IPS DF 6.9 (cell line): ENCODE measurements around the gene POU6F2.

Experiments
- DNase-seq: peaks from one replicate; pipeline ENCODE4 v3.0.0-alpha.2; 2013; ENCODE audit warnings: low read depth, low spot score
- H3K27ac ChIP-seq: one replicate; pipeline ENCODE4 v1.5.1; 2013; ENCODE audit warnings: low read length, control low read depth
- H3K27me3 ChIP-seq: 2 replicates; pipeline ENCODE4 v1.6.1; 2013; ENCODE audit warnings: mild to moderate bottlenecking, low read length; ENCODE audit not compliant: control insufficient read depth, insufficient read depth
- H3K36me3 ChIP-seq: 2 replicates; pipeline ENCODE4 v1.6.1; 2013; ENCODE audit warnings: low read length; ENCODE audit not compliant: control insufficient read depth, insufficient read depth
- H3K4me1 ChIP-seq: 2 replicates; pipeline ENCODE4 v1.6.1; 2013; ENCODE audit warnings: low read length; ENCODE audit not compliant: control insufficient read depth, insufficient read depth
- H3K4me3 ChIP-seq: 2 replicates; pipeline ENCODE4 v1.5.1; 2013; ENCODE audit warnings: mild to moderate bottlenecking, low read length
- H3K9me3 ChIP-seq: 2 replicates; pipeline ENCODE4 v1.6.1; 2013; ENCODE audit warnings: low read length, inconsistent platforms; ENCODE audit not compliant: control insufficient read depth, insufficient read depth
- WGBS: extraction: QIAGEN DNeasy Blood & Tissue Kit; methylation state at CpG from one replicate; pipeline ENCODE4 v1.1.7; 2013; ENCODE audit warnings: mixed read lengths, missing lambda C conversion rate; ENCODE audit not compliant: insufficient read length, insufficient coverage; 5-methylcytosine and 5-hydroxymethylcytosine counted together

POU6F2 gene

GRCh38 chr7:39463252-39463651 is 485.5 kb downstream of the POU6F2 start:
- no CpG with 5 or more reads among the region's 3 CpGs for WGBS

GRCh38 chr7:39464350-39465054 is 486.8 kb downstream of the POU6F2 start:
- no peaks in the 10 kb centered on the region for H3K9me3 ChIP-seq
- DNase-seq = no peak
- no peaks in the 10 kb centered on the region for H3K27me3 ChIP-seq
- no peaks in the 10 kb centered on the region for H3K4me1 ChIP-seq
- WGBS = no CpG with 5 or more reads among the region's 16 CpGs
- no peak overlapping the region for H3K27ac ChIP-seq
- H3K36me3 ChIP-seq = no peaks in the 10 kb centered on the region
- H3K4me3 ChIP-seq = no peak overlapping the region

More at GRCh38 chr7:39463252-39463651, 485.5 kb downstream of the POU6F2 start:
- Histone ChIP-seq H3K27ac (no peak overlapping the region), H3K36me3 (no peaks in the 10 kb centered on the region), H3K4me1 (no peaks in the 10 kb centered on the region), H3K27me3 (no peaks in the 10 kb centered on the region), H3K4me3 (no peak overlapping the region), H3K9me3 (no peaks in the 10 kb centered on the region)
- DNase-seq = no peak

GRCh38 chr7:39465055-39465929 is 487.6 kb downstream of the POU6F2 start:
- H3K9me3 ChIP-seq = no peaks in the 10 kb centered on the region
- H3K36me3 ChIP-seq = no peaks in the 10 kb centered on the region
- WGBS = no CpG with 5 or more reads among the region's 18 CpGs
- no peak overlapping the region for H3K27ac ChIP-seq
- no peaks in the 10 kb centered on the region for H3K4me1 ChIP-seq
- no peak overlapping the region for H3K4me3 ChIP-seq
- H3K27me3 ChIP-seq = no peaks in the 10 kb centered on the region
- DNase-seq = peak; percentile 48

- Histone ChIP-seq H3K27me3 (no peaks in the 10 kb centered on the region), H3K9me3 (no peaks in the 10 kb centered on the region), H3K4me1 (no peaks in the 10 kb centered on the region), H3K27ac (no peak overlapping the region), H3K36me3 (no peaks in the 10 kb centered on the region), H3K4me3 (no peak overlapping the region)
- no peak for DNase-seq
- no CpG with 5 or more reads among the region's 2 CpGs for WGBS
These were observed 490.6 kb downstream of the POU6F2 start for GRCh38 chr7:39468261-39468660.

GRCh38 chr7:39468808-39469374 is 491.2 kb downstream of the POU6F2 start:
- Histone ChIP-seq H3K27me3 (no peaks in the 10 kb centered on the region), H3K9me3 (no peaks in the 10 kb centered on the region), H3K4me3 (no peak overlapping the region), H3K27ac (no peak overlapping the region), H3K4me1 (no peaks in the 10 kb centered on the region), H3K36me3 (no peaks in the 10 kb centered on the region)
- WGBS = no CpG with 5 or more reads among the region's 7 CpGs
- DNase-seq = no peak

GRCh38 chr7:39480901-39481300 is 503.2 kb downstream of the POU6F2 start:
- Histone ChIP-seq H3K9me3 (no peaks in the 10 kb centered on the region), H3K4me3 (no peak overlapping the region), H3K27ac (no peak overlapping the region), H3K36me3 (no peaks in the 10 kb centered on the region), H3K4me1 (no peaks in the 10 kb centered on the region), H3K27me3 (no peaks in the 10 kb centered on the region)
- DNase-seq = no peak

GRCh38 chr7:39488467-39489393 is 511.0 kb downstream of the POU6F2 start:
- no peak for DNase-seq
- no peaks in the 10 kb centered on the region for H3K9me3 ChIP-seq
- no peaks in the 10 kb centered on the region for H3K36me3 ChIP-seq
- no CpG with 5 or more reads among the region's 7 CpGs for WGBS
- H3K4me3 ChIP-seq = no peak overlapping the region
- H3K4me1 ChIP-seq = no peaks in the 10 kb centered on the region
- H3K27me3 ChIP-seq = no peaks in the 10 kb centered on the region
- no peak overlapping the region for H3K27ac ChIP-seq

GRCh38 chr7:39490296-39490695 is 512.6 kb downstream of the POU6F2 start:
- Histone ChIP-seq H3K9me3 (no peaks in the 10 kb centered on the region), H3K36me3 (no peaks in the 10 kb centered on the region), H3K4me1 (no peaks in the 10 kb centered on the region), H3K27me3 (no peaks in the 10 kb centered on the region), H3K4me3 (no peak overlapping the region), H3K27ac (no peak overlapping the region)
- no peak for DNase-seq
- no CpG with 5 or more reads among the region's 2 CpGs for WGBS

- Histone ChIP-seq H3K36me3 (no peaks in the 10 kb centered on the region), H3K27ac (no peak overlapping the region), H3K4me3 (no peak overlapping the region), H3K27me3 (no peaks in the 10 kb centered on the region), H3K9me3 (no peaks in the 10 kb centered on the region), H3K4me1 (no peaks in the 10 kb centered on the region)
- no CpG with 5 or more reads among the region's 1 CpG for WGBS
- no peak for DNase-seq
These were observed 516.2 kb downstream of the POU6F2 start for GRCh38 chr7:39493934-39494333.

- Histone ChIP-seq H3K36me3 (no peaks in the 10 kb centered on the region), H3K4me1 (peaks cover 1% of the 10 kb centered on the region; the same call in 1 of the 2 replicates), H3K9me3 (no peaks in the 10 kb centered on the region), H3K4me3 (no peak overlapping the region), H3K27ac (no peak overlapping the region), H3K27me3 (no peaks in the 10 kb centered on the region)
- no CpG with 5 or more reads among the region's 3 CpGs for whole genome bisulfite sequencing
- no peak for DNase-seq
These were observed 523.6 kb downstream of the POU6F2 start for GRCh38 chr7:39501358-39501757.
